Trophoblast cell (in vitro differentiated cells and primary cell): ENCODE data around the gene TMEM50B.

Experiments used
- DNase-seq, 2 donors: peaks; one replicate each; pipeline ENCODE4 v3.0.0-alpha.2; 2016
- H2AFZ ChIP-seq: 2 replicates; pipeline ENCODE4 v1.6.1; 2013; ENCODE audit warnings: low read length, moderate library complexity, mild to moderate bottlenecking; ENCODE audit not compliant: insufficient read depth, poor library complexity
- H2AK5ac ChIP-seq: 2 replicates; pipeline ENCODE4 v1.6.1; 2013; ENCODE audit warnings: mild to moderate bottlenecking, low read length
- H2BK120ac ChIP-seq: 2 replicates; pipeline ENCODE4 v1.6.1; 2013; ENCODE audit warnings: low read length, mild to moderate bottlenecking, moderate library complexity; ENCODE audit not compliant: insufficient read depth, poor library complexity
- H2BK12ac ChIP-seq: 2 replicates; pipeline ENCODE4 v1.6.1; 2013; ENCODE audit warnings: mild to moderate bottlenecking, low read length, moderate library complexity
- H2BK5ac ChIP-seq: 2 replicates; pipeline ENCODE4 v1.6.1; 2013; ENCODE audit warnings: low read length, low read depth, moderate library complexity, mild to moderate bottlenecking; ENCODE audit not compliant: poor library complexity
- H3K14ac ChIP-seq: 2 replicates; pipeline ENCODE4 v1.6.1; 2013; ENCODE audit warnings: mild to moderate bottlenecking, low read length
- H3K18ac ChIP-seq: 2 replicates; pipeline ENCODE4 v1.6.1; 2013; ENCODE audit warnings: mild to moderate bottlenecking, low read length
- H3K23ac ChIP-seq: 2 replicates; pipeline ENCODE4 v1.6.1; 2013; ENCODE audit warnings: low read length
- H3K27ac ChIP-seq: 2 replicates; pipeline ENCODE4 v1.5.1; 2013; ENCODE audit warnings: low read depth, mild to moderate bottlenecking, inconsistent platforms, low read length, moderate library complexity
- H3K27me3 ChIP-seq: 2 replicates; pipeline ENCODE4 v1.6.1; 2013; ENCODE audit warnings: inconsistent platforms, mild to moderate bottlenecking, low read length, moderate library complexity; ENCODE audit not compliant: insufficient read depth
- H3K36me3 ChIP-seq, 2 experiments: 1 replicate in 1 of 2; 2 replicates in 1 of 2; pipeline ENCODE4 v1.6.1; 2013; ENCODE audit warnings: low read length in 2 of 2, mild to moderate bottlenecking in 2 of 2, moderate library complexity in 1 of 2; ENCODE audit not compliant: insufficient read depth in 2 of 2, control insufficient read depth in 1 of 2
- H3K4ac ChIP-seq: 2 replicates; pipeline ENCODE4 v1.6.1; 2013; ENCODE audit warnings: low read depth, mild to moderate bottlenecking, low read length, moderate library complexity
- H3K4me1 ChIP-seq, 2 experiments: 1 replicate in 1 of 2; 2 replicates in 1 of 2; pipeline ENCODE4 v1.6.1; 2013; ENCODE audit warnings: low read length in 2 of 2, mild to moderate bottlenecking in 2 of 2, moderate library complexity in 1 of 2; ENCODE audit not compliant: insufficient read depth in 2 of 2, control insufficient read depth in 1 of 2
- H3K4me2 ChIP-seq: 2 replicates; pipeline ENCODE4 v1.6.1; 2013; ENCODE audit warnings: inconsistent platforms, mild to moderate bottlenecking, low read length, moderate library complexity
- H3K4me3 ChIP-seq: 2 replicates; pipeline ENCODE4 v1.5.1; 2013; ENCODE audit warnings: mild to moderate bottlenecking, low read depth, low read length, inconsistent platforms
- H3K79me1 ChIP-seq: one replicate; pipeline ENCODE4 v1.6.1; 2013; ENCODE audit warnings: low read length
- H3K79me2 ChIP-seq: 2 replicates; pipeline ENCODE4 v1.6.1; 2013; ENCODE audit warnings: low read length, mild to moderate bottlenecking; ENCODE audit not compliant: control insufficient read depth, insufficient read depth, poor library complexity
- H3K9ac ChIP-seq: 2 replicates; pipeline ENCODE4 v1.6.1; 2013; ENCODE audit warnings: mild to moderate bottlenecking, low read length
- H3K9me3 ChIP-seq: 2 replicates; pipeline ENCODE4 v1.6.1; 2013; ENCODE audit warnings: low read depth, mild to moderate bottlenecking, control low read depth, inconsistent platforms, low read length; ENCODE audit not compliant: insufficient read depth
- H4K12ac ChIP-seq: 2 replicates; pipeline ENCODE4 v1.6.1; 2013; ENCODE audit warnings: low read depth, mild to moderate bottlenecking, low read length, moderate library complexity
- H4K8ac ChIP-seq: 2 replicates; pipeline ENCODE4 v1.6.1; 2013; ENCODE audit warnings: low read depth, mild to moderate bottlenecking, low read length, moderate library complexity
- H4K91ac ChIP-seq: one replicate; pipeline ENCODE4 v1.6.1; 2013; ENCODE audit warnings: low read depth, mild to moderate bottlenecking, low read length, moderate library complexity
- WGBS: extraction: QIAGEN DNeasy Blood & Tissue Kit; methylation state at CpG from one replicate; pipeline ENCODE4 v1.1.7; 2013; ENCODE audit warnings: missing lambda C conversion rate; ENCODE audit not compliant: insufficient read length, insufficient coverage; ENCODE audit errors: extremely low coverage; 5-methylcytosine and 5-hydroxymethylcytosine counted together

Gene TMEM50B

DNA sequence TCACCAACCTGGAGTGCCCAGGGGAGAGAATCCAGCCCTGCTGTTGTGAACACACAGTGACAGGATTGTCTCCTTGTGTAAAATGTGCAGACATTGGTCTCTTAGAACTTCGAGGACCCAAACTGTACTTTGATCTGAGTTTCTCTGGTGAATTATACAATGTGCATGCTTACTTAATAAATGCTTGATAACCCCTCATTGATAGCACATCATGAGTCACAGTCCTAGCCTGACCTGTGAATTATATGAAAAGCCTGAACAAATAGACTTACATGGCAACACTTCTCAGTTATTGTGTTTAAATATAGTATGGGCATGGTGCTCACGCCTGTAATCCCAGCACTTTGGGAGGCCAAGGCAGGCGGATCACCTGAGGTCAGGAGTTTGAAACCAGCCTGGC lies 53.9 kb downstream of the TMEM50B start:
- H3K9ac ChIP-seq, result no peak overlapping the region
- no peak overlapping the region for H3K4me3 ChIP-seq
- H3K18ac ChIP-seq, result no peak overlapping the region
- no peak overlapping the region for H3K4me2 ChIP-seq
- no peak overlapping the region for H2BK120ac ChIP-seq
- H3K14ac ChIP-seq, result no peak overlapping the region
- no peaks in the 10 kb centered on the region for H3K79me1 ChIP-seq
- no peak overlapping the region for H4K12ac ChIP-seq
- H3K27ac ChIP-seq, result no peak overlapping the region
- H4K8ac ChIP-seq, result no peak overlapping the region
- no peak overlapping the region for H2BK5ac ChIP-seq
- no peak overlapping the region for H2AK5ac ChIP-seq
- H2AFZ ChIP-seq, result no peak overlapping the region
- no peak overlapping the region for H4K91ac ChIP-seq
- no peaks in the 10 kb centered on the region for H3K9me3 ChIP-seq
- no CpG with 5 or more reads among the region's 3 CpGs for WGBS
- peaks cover 48 to 57% of the 10 kb centered on the region in 2 experiments for H3K36me3 ChIP-seq
- no peaks in the 10 kb centered on the region for H3K4me1 ChIP-seq
- H3K79me2 ChIP-seq, result no peaks in the 10 kb centered on the region
- no peak overlapping the region for H3K23ac ChIP-seq
- no peak for DNase-seq
- H3K4ac ChIP-seq, result no peak overlapping the region
- H2BK12ac ChIP-seq, result no peak overlapping the region
- no peaks in the 10 kb centered on the region for H3K27me3 ChIP-seq

DNA sequence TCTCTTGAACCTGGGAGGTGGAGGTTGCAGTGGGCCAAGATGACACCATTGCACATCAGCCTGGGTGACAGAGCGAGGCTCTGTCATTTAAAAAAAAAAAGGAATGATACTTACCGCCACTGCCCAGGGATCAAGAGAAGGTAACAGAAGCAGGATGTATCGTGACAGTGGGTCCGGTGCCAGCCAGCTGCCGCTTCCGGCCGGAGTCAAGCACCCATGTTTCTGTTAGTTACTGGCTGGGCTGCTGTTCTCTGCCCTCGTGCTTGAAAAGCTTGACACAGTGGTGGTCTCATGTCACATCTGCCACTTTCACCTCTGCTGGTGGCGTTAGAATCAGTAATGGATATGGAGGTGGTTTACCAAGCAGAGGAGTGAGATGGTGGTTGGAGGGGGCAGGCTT lies 55.6 kb downstream of the TMEM50B start:
- Histone ChIP-seq H4K8ac (no peak overlapping the region), H3K14ac (no peak overlapping the region), H2AK5ac (no peak overlapping the region), H3K23ac (no peak overlapping the region), H2BK120ac (no peak overlapping the region), H2BK12ac (no peak overlapping the region), H3K18ac (no peak overlapping the region), H3K36me3 (peaks cover 48 to 57% of the 10 kb centered on the region in 2 experiments), H3K4me1 (no peaks in the 10 kb centered on the region), H4K91ac (no peak overlapping the region), H3K9ac (no peak overlapping the region), H4K12ac (no peak overlapping the region), H3K79me1 (no peaks in the 10 kb centered on the region), H3K9me3 (no peaks in the 10 kb centered on the region), H3K4me2 (no peak overlapping the region), H2BK5ac (no peak overlapping the region), H3K27me3 (no peaks in the 10 kb centered on the region), H2AFZ (no peak overlapping the region), H3K4ac (no peak overlapping the region), H3K4me3 (no peak overlapping the region), H3K79me2 (no peaks in the 10 kb centered on the region), H3K27ac (no peak overlapping the region)
- DNase-seq, result no peak
- WGBS, result no CpG with 5 or more reads among the region's 9 CpGs

DNA sequence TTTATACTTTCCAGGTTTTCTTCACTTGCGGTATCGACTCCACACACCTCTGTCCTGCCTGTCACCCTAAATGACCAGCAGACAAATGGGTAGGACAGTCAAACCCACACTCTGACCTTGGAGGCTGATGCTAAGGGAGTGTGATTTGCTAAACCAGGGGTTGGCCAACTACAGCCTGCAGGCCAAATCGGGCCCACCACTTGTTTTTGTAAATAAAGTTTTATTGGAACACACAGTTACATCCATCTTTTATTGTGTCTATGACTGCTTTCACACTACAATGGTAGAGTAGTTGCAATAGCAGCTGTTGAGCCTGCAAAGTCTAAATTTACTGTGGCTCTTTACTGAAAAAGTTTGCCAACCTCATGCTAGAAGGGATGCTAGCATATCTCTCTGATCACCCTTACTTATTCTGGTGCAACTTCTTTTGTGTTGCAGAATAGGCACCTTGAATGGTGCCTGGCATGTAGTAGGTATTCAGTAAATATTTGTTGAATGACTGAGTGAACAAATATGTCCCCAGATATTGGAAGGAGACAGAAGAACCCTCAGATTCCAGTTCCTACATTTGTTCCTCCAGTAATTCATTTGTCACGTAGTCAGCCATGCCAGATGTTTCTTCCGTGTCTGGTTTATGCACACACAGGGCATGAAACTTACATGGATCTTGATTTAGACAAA lies 57.9 kb downstream of the TMEM50B start:
- peak; percentile 45 to 84 for DNase-seq
- no peaks in the 10 kb centered on the region for H3K4me1 ChIP-seq
- H3K36me3 ChIP-seq, result peaks cover 35 to 40% of the 10 kb centered on the region in 2 experiments
- no peak overlapping the region for H4K91ac ChIP-seq
- H3K4me2 ChIP-seq, result no peak overlapping the region
- H3K79me1 ChIP-seq, result no peaks in the 10 kb centered on the region
- H2BK120ac ChIP-seq, result no peak overlapping the region
- no peak overlapping the region for H2AK5ac ChIP-seq
- no peak overlapping the region for H3K14ac ChIP-seq
- H3K23ac ChIP-seq, result no peak overlapping the region
- no peaks in the 10 kb centered on the region for H3K27me3 ChIP-seq
- H3K18ac ChIP-seq, result no peak overlapping the region
- H3K4me3 ChIP-seq, result no peak overlapping the region
- no CpG with 5 or more reads among the region's 5 CpGs for WGBS
- no peaks in the 10 kb centered on the region for H3K9me3 ChIP-seq
- no peak overlapping the region for H3K9ac ChIP-seq
- H2BK12ac ChIP-seq, result no peak overlapping the region
- no peak overlapping the region for H4K8ac ChIP-seq
- no peak overlapping the region for H2BK5ac ChIP-seq
- H4K12ac ChIP-seq, result no peak overlapping the region
- H2AFZ ChIP-seq, result no peak overlapping the region
- H3K27ac ChIP-seq, result no peak overlapping the region
- H3K4ac ChIP-seq, result no peak overlapping the region
- no peaks in the 10 kb centered on the region for H3K79me2 ChIP-seq

DNA sequence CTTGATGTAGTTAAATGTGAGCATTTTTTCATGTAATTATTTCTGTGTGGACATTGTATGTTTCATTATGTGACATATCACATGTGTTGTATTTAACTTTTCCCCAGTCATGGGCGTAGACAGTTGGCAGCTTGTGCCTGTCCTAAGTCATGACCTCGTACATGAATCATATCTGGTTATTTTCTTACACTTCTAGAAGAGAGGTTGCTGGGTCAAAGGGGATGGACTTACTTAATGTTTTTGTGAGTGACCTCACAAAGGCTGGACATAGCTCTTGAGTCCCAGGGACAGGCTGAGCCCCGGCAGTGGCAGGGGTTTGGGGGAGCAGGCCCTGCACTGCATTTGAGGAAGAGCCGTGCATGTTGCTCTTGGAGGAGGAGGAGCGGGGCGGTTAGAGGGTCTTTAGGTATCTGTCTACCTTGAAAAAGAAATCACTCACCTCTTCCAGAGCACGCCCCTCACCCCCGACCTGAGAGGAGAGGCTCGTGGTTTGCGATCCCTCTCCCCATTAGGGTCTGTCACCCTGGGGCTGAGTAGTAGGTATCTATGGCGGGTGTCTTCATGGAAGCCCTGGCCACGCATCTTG lies 60.1 kb downstream of the TMEM50B start:
- Histone ChIP-seq H2BK120ac (no peak overlapping the region), H3K4me3 (no peak overlapping the region), H3K23ac (no peak overlapping the region), H3K27ac (no peak overlapping the region), H4K91ac (no peak overlapping the region), H3K4me2 (no peak overlapping the region), H2AFZ (no peak overlapping the region), H3K36me3 (peaks cover 30 to 39% of the 10 kb centered on the region in 2 experiments), H2AK5ac (no peak overlapping the region), H3K79me2 (peaks cover 3% of the 10 kb centered on the region), H3K27me3 (no peaks in the 10 kb centered on the region), H3K4ac (no peak overlapping the region), H3K18ac (no peak overlapping the region), H4K12ac (no peak overlapping the region), H3K9me3 (no peaks in the 10 kb centered on the region), H3K9ac (no peak overlapping the region), H2BK12ac (no peak overlapping the region), H2BK5ac (no peak overlapping the region), H4K8ac (no peak overlapping the region), H3K4me1 (no peaks in the 10 kb centered on the region), H3K79me1 (no peaks in the 10 kb centered on the region), H3K14ac (no peak overlapping the region)
- peak in 1 of 2 donors; percentile 53 for DNase-seq
- WGBS, result no CpG with 5 or more reads among the region's 12 CpGs
